GM19324 (cell line): ENCODE measurements around the gene DCAKD.

Experiments used
- ATAC-seq: cut with Tn5 transposase; IDR thresholded peaks from one replicate; pipeline ENCODE4 v1.9.1; 2021; ENCODE audit warnings: mild to moderate bottlenecking, moderate library complexity; ENCODE audit not compliant: unreplicated experiment, low FRiP score

The DCAKD gene

DNA sequence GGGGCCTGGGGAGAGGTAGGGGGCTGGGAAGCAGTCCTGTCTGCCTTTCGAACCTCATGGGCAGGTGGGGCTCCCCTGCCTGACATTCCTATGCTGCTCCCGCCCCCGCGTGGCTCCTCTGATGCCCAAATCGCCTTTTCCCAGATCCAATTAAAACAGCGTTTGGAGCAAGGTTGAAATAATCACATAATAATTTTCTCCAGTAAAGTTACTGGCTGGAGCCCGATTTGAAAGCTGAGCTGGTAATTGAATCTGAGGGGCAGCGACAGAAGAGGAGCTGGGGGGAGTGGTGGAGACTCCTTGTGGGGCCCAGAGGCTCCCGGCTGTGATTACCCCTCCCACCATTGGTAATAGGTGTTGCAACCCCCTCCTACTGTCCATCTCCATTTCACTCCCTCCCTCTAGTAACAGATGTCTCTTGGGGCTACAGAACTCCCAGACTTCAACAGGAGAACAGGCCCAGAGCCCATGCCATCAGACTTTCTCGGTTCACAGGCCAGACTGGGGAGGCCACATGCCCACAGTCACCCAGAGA is 44.4 kb downstream of the DCAKD start:
- no peak for ATAC-seq

DNA sequence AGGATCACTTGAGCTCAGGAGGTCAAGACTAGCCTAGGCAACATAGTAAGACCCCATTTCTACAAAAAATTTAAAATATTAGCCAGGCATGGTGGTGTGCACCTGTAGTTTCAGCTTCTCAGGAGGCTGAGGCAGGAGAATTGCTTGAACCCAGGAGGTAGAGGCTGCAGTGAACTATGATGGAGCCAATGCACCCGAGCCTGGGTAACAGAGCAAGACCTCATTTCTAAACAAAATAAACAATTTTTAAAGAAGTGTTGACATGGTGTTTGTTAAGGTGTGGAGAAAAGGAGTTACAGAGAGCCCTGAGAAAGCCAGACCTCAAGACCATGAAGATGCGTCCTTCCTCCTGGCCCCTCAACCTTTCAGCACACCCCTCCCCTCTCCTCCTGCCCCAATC is 45.7 kb downstream of the DCAKD start:
- no peak for ATAC-seq

DNA sequence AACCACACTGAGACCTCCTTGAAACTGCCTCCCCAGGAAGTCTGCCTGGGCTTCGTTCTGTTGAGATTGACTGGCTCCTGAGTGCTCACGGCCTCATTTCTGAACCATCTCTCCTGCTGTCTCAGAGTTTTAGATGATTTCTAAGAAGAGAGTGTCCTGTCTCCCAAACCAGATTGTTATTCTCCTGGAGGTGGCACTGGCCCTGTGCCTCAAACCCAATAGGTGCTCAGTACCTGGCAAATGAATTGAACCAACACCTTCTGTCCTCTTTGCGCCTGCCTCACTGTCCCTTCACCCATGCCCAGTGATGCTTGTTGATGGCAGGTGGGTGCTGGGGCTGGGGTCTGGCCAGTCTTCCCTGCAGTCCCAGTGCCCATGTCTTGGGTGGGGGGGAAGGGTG is 47.0 kb downstream of the DCAKD start:
- ATAC-seq: no peak

DNA sequence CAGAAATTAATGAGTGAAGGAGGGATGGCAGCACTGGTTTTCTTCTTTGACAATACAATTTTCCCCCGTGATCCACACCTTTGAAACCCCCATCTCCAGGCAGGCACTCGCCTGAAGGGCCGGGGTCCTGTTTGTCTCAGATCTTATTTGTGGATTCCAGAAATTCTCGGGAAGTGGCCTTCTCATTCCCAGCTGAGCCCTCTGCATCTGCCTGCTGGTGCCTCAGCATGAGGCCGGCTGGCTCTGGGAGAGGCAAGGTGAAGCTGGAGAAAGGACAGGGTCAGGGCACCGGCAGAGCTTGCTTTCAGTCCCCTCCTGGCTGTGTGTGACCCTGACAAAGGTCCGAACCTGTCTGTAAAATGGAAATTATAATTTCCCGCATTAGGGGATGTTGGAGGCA is 47.6 kb downstream of the DCAKD start:
- no peak for ATAC-seq

DNA sequence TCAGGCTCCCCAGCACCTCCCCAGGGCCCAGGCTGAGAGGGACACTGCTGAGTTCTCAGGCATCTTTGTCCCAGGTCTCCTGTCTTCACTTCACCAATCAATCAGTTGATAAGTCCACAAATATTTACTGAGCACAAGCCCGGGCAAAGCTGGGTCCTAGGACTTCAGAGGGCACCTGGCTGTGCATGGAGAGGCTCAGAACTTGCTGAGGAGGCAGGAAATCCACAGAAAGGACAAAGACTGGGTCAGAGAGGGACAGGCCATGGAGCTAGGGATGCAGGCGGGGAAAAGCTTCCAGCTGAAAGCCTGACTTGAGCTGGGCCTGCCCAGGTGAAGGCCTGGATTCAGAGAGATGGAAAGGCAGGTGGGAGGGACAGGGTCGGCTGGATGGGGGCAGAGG is 50.1 kb downstream of the DCAKD start:
- no peak for ATAC-seq

DNA sequence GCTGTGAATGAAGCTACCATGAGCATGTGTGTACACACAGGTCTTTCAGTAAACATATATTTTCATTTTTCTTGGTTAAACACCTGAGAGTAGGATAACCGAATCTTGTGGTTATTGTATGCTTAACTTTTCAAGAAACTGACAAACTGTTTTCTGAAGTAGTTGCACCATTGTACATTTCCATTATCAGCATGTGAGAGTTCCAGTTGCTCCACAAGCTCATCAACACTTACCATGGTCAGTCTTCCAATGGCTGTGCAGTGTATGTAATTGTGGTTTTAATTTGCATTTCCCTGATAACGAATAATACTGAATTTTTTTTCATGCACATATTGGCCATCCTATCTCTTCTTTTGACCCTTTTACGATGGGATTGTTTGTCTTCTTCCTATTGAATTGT is 52.0 kb downstream of the DCAKD start:
- no peak for ATAC-seq

DNA sequence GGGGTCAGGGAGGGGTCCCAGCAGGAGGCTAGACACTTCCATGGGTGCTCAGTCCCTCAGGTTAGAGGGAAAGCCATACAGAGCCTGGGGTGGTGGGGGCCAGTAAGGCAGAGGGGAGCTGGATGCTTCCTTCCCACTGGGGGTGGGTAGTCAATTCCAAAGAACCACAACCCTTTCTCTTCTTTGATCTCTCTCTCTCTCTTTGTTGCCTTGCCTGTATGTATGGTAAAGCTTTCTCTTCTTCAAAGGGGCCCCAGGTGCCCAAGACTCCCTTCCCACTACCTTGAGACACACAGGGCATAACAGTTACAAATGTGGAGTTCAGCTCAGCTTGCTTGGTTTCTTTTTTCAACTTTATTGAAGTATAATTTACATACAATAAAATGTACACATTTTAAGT is 52.8 kb downstream of the DCAKD start:
- no peak for ATAC-seq

DNA sequence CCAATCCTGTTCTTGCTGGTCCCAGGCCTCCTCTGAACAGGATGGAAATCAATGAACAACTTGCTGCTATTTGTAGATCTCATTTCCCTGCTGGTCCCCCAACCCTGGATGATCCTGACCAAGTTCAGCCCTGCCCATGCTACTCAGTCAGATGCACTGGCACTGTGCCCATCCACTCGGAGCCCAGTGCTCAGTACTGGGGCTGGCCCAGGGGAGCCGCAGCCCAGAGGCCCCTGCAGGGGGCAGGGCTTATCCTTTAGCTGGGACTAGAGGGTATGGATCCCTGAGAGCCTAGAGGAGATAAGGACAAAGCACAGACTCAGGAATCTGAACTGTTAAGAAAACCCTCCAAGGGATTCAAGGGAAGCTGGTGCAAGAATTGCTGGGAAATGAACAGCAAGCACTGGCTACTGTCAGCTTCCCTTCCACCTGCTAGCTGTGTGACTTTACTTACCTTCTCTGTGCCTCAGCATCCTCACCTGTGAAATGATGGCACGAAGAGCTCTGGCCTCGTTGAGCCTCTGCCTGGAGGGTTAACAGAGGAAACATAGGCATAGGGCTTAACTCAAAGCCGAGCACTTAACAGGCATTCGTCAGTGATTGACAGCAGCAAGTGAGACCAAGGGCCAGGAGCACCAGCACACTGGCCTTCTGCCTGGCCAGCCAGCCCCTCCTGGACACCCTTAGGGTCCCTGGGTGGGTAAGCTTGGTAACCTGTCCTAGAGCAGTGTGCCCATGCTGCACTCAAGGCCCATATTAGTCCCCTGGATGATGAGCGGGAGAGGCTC is 53.5 kb downstream of the DCAKD start:
- ATAC-seq: no peak

DNA sequence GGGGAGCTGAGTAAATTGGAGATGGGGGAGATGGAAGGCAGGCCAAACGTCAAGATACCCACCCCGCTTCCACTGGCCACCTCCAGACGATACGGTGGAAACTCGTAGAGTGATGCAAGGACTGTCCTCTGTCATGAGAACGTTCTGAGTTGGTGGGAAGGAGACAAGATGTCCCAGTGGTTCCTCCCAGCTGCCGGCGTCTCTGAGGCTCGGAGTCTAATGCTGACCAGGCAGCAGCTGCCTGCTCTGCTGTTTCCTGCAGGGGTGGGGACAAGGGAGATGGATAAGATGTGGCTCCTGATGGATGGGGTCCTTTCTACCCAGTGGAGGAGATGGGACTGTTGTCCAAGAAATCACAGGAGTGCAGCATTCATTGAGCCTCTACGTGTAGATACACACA is 55.1 kb downstream of the DCAKD start:
- no peak for ATAC-seq

DNA sequence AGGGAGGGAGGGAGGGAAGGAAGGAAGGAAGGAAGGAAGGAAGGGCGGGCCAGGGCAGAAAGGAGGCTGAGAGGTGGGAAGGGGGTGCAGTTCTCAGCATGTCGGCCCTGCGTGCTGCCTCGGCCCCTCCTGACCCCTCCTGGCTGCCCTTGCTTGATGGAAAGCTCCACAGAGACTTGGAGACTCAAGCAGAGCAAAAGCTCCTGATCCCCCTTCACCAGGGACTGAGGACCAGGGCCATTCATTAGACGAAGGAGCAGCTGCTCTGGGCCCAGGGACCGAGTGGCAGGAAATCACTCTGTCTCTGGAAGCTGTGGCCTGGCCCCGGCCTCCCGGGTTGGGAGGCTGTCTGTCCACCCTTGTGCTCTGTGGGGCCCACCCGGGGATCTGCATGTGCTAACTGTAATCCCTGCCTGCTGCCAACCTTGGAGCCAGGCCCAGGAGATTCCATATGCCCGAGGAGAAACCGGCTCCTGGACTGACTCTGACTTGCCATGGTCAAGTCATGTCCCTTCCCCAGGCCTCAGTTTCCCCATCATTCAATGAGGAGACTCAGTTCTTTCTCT is 55.9 kb downstream of the DCAKD start:
- ATAC-seq: no peak

DNA sequence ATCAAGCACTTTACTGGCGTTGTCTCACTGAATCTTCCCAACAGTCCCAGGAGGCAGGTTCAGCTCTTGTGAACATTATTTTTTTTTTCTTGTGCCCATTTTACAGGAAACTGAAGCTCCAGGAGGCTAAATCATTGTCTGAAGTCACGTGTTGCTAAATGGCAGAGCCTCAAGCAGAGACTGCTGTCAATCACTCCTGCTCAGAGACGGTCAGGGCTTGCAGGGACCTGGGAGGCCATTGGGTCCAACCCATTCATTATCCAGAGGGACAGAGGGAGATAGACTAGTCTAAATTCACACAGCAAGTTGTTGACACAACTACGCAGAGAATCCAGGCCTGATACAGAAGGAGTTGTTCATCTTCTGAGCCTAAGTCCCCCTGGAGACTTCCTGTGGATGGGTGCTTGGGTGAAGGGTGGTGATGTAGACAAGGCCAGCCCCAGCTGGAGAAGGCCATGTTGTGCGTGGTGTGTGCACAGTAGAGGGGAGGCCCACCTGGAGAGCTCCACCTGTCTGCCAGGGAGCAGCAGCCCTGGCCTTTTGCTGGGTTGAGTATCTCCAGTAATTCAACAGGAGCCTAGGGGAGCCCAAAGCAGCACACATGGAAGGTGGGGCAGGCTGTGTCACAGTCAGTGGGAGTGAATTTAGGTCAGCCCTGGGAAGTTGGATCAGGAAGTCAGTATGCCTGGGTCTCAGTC is 59.0 kb downstream of the DCAKD start:
- ATAC-seq: no peak

DNA sequence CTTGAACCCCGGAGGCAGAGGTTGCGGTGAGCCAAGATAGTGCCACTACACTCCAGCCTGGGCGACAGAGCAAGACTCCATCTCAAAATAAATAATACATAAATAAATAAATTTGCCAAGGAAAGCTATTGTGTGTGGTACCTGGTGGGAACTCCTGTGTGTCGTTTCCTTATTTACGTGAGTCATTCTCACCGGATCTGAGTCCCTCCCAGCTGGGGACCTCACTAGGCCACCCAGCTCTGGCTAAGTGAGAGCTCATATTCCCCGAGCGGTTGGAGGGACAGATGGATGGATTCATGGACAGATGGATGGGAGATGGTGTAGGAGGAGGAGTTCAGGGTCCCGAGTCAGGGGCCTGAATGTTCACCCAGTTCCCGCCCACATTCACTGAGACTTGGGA is 60.4 kb downstream of the DCAKD start:
- ATAC-seq: no peak

DNA sequence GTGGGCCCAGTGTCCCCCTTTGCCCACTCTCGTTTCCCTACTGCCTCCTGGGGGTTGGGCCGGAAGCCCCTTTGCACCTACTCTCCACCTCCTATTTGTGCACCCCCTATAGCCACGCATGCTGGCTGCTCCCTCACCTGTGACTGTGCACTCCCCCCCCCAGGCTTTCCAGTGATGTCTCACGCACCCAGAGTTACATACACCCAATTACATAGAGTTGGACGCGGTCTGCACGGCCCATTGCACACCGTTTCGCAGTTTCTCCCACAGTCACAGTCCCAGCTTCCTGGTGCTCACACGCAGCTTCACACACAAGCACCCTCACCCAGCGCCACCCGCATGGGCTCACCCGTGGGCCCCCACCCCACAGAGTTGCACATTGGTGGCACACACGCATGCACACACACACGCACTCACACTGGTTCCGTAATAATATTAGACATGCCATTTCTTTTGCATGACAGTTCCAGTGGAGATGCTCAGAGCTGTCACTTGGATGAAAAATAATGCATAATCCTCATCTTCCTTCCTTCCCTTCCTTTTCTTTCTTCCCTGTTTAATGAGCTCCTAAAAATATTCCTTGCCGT is 61.8 kb downstream of the DCAKD start:
- ATAC-seq: no peak

DNA sequence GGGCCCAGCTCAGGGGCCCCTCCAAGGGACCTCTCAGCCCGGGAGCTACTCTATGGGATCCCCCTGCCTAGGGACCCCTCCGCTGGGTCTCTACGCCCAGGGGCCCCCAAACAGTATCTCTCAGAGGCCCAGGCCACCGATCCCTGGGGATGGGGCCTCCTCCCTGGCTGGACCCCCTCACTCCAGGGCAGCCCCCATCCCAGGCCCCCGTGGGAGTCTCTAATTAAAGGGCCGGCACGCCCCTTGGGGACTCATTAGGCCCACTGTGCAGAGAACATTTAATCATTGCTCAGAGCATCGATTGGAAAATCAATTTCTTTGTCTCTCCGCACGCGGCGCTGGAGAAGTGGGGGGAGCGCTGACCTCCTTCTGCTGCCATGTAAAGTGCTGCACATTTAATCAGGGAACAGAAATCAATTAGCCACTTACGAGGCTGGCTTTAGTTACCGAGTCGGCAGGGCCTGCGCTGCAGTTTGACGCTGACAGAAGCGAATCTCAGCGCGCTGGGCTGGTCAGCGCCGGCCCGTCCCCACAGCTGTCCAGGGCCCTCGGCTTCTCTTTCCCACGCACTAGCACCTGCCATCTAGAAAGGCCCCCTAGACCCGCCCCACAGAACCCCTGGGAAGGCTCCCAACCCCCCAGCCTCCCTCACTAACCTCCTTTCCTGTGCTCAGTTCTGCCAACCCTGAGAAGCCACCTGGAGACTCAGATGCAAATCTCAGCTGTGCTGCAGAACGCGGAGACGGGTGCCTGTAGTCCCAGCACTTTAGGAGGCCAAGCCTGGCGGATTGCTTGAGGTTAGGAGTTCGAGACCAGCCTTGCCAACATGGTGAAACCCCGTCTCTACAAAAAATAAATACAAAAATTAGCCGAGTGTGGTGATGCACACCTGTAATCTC is 63.1 kb downstream of the DCAKD start:
- ATAC-seq: no peak

DNA sequence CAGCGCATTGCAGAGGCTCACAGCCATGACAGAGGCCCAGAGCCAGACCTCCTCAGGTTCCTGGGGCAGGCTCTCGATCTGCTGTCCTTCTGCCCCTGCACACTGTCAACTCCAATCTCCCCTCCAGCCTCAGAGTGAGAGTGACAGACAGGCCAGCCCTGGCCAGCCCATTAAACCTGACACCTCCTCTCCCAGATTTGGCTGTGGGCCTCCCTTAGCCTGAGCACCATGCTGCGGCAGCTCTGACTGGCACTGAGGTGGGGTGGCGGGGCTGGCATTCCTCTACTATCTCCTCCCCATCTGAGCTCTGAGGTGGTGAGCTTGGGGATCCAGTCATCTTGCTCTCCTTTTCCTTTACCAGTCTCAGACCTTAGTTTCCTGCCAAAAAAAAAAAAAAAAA is 67.9 kb downstream of the DCAKD start:
- no peak for ATAC-seq

DNA sequence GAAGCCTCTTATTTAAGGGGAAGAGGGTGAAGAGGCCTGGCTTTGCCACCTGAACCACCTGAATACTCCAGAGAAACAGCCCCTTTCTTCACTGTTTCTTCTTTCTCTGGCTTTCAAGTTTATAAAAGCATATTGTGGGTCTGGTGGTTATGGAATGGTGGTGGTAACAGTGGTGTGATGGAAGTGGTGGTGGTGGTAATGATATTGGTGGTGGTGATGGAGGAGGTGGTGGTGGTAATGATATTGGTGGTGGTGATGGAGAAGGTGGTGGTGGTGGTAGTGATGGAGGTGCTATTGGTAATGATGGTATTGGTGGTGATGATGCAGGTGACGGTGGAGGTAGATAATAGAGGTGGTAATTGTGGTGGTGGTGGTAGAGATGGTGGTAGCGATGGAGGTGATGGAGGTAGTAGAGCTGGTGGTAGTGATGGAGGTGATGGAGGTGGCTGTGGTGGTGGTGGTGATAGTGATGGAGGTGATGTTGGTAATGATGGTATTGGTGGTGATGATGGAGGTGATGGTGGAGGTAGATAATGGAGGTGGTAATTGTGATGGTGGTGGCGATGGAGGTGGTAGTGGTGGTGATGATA is 69.2 kb downstream of the DCAKD start:
- no peak for ATAC-seq

DNA sequence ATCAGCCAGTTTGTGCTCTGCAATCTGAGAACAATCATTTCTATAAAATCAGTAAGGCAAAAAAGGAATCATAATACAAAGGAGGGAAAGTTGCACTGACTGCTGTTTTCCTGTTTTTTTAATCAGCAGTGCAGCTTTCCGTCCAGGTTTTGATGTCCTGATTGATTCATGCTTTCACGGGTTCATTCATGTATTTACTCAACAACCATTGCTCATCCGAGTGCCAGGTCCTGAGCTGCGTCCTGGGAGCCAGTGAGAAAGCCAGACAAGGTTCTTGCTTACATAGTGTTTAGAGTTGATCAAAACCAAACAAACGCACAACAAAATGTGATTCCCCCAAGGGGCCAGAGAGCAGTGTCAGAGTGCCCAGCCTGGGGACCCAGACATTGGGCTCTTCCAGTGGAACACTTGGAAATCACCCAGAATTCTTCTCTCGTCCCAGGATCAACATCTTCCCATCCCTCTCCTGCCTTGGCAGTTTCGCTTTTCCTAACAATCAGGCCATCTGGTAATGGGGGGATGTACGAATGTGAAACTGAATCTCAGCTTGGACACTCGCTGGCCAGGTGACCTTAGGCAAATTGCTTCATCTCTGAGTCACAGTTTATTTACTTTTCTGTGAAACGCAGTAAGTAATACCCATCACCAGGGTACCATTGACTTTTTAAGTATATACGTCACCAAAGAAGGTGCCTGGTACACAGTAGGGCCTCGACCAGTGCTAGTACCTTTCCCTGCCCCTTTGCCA is 70.0 kb downstream of the DCAKD start:
- ATAC-seq: no peak

DNA sequence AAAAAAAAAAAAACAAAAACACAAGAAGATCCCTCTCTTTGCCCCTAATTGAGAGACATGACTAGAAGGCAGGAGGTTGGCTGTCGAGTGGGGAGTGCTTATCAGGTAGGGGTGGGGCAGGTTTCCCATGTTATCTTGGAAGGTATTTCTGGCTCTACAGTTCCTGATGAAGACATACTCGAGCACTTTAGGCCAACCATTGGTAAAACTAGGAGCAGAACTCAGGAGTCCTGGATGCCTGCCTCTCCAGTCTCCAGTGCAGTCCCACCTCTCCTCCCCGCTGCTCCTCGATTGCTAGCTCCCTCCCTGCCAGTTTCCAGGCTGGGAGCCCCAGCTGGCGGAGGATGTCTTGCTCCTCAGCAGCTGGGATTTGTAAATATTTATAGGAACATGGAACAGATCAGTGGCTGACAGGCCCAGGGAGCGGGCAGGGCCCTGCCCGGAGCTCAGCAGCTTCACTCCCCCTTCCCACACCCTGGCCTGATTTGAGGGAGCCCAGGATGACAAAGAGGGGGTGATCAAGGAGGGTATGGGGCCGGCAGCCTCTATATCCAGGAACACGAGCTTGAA is 71.9 kb downstream of the DCAKD start:
- ATAC-seq: no peak

DNA sequence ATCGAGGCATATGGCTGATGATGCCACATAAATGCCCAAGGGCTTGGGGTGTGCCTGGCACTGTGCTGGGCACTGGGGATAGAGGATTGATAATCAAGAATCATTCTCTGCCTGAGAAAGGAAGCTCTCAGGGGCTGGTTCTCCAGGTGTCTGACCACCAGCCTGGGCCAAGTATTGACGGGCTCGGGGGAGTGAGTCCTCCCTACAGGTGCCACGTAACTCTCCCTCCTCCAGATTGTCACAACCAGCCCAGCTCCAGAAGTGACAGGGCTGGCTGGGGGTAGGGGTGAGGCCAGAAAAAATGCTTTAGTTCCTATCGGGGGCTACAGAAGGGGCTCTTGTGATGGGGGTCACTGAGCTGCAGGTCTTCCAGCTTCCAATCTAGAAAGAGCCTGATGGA is 72.6 kb downstream of the DCAKD start:
- no peak for ATAC-seq
